NCI-H146 treated with DMSO at 0.1 percent for 48 hours (cell line): Measurements from ENCODE around the gene ASCL2.

Experiments used
- DNase-seq: peaks from one replicate; lab custom pipeline; 2025; ENCODE audit not compliant: unreplicated experiment; lab: John Stamatoyannopoulos, UW

The ASCL2 gene

GRCh38 chr11:2309251-2310072 lies 39.1 kb upstream of the ASCL2 start:
- no peak for DNase-seq

- no peak for DNase-seq
Observed at GRCh38 chr11:2308713-2309112, 38.3 kb upstream of the ASCL2 start.

DNA sequence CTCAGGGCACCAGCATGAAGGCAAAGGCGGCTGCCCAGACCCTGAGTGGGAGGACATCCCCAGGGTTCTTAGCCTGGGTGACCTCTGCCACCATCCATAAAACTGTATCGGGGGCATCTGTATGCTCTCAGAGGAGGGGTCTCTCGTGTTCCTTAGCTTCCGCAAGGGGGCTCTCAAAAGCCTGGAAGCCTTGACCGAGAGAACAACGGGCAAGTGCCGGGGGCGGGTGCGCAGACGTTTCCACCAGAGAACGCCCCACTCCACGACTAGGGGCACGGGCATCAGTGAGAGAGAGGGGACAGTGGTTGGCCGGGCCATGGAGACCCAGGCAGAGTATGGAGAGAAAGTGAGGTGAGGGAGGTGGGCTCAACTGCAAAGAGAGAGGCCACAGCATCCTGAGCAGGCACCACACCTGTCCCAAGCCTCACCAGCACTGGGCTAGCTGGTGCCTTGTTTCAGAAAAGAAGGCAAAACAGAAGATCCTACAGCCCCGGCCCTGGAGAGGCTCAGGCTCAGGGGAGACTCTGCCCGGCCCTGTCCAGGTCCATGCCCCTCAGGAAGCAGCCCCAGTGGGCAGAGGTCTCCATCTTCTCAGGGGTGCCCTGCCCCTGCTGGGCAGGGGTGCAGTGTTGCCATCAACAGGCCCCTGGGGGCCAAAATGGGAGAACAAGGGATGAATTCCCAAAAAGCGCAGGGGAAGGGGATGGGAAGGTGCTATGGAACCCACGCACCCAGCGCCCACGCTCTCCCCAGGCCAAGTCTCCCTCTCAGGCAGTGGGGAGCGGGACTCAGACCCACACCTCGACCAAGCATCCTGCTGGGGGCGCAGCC lies 37.3 kb upstream of the ASCL2 start:
- no peak for DNase-seq

DNA sequence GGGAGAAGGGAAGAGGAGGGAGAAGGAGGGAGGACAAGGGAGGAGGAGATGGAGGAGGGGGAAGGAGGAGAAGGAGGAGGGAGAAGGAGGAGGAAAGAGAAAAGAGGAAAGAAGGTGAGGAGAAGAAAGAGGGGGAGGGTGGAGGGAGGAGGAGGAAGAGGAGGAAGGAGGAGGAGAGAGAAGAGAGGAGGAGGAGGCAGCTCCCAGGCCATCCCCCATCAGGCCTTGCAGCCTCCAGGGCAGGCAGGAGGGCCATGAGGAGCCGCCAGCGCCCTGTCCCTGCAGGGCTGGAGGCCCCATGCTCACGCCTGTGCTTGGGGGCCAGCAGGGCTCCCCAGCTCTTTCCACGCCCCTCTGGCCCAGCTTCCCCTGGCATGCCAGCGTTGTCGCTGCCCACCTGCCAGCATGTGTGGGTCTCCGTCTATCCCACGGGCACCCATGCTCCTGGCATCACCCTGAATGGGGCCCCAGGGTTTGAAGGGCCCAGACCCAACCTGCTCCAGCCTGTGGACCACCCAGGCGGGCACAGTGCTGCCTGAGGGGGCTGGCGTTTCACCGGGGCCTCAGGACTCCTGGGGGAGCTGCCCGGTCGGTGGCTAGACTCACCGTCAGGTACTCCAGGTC lies 36.6 kb upstream of the ASCL2 start:
- DNase-seq: no peak

DNA sequence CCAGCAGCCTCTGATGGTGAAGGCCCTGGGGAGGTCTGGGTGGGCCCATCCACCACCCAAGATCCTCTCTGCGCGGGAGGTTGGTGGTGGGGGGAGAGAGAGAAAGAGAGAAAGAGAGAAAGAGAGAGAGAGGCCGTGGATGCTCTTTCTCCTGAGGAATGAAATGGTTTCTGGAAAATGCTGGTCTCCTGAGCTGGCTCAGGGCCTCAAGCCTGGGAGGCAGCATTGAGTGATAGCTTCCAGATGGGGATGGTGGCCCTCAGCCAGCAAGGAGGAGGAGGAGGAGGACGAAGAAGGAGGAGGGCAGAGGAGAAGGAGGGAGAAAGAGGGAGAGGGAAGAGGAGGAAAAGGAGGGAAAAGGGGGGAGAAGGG lies 36.0 kb upstream of the ASCL2 start:
- no peak for DNase-seq

GRCh38 chr11:2305788-2306451 lies 35.5 kb upstream of the ASCL2 start:
- no peak for DNase-seq

DNA sequence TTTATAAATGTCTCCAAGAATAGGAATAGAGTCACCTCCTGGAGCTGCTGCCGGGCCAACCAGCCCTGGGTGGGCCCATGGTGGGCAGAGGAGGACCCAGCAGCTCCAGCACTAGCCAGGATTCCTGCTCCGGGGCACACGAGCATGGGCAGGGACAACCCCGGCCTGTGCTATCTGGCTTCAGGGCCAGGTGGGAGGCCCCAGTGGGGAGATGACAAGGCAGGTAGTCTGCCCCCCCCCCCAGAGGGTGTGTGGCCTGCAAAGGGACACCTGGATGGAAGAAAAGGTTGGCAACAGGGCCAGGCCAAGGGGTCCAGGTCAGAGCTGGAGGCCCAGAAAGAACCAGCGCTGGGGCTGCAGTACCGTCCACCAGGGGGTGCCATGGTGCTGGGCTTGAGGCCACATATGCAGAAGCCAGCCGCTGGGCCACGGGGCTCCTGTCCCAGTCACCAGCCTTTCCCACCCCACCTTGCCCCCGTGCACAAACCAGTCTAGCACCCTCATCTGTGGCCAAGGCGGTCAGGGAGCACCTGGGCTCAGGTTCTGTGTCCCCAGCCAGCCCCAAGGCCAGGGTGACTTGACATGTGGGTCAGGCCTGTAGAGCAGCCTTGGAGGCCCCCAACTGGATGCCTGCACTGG lies 34.9 kb upstream of the ASCL2 start:
- peak; percentile 9 for DNase-seq

- no peak for DNase-seq
Observed at GRCh38 chr11:2304506-2305139, 34.2 kb upstream of the ASCL2 start.

DNA sequence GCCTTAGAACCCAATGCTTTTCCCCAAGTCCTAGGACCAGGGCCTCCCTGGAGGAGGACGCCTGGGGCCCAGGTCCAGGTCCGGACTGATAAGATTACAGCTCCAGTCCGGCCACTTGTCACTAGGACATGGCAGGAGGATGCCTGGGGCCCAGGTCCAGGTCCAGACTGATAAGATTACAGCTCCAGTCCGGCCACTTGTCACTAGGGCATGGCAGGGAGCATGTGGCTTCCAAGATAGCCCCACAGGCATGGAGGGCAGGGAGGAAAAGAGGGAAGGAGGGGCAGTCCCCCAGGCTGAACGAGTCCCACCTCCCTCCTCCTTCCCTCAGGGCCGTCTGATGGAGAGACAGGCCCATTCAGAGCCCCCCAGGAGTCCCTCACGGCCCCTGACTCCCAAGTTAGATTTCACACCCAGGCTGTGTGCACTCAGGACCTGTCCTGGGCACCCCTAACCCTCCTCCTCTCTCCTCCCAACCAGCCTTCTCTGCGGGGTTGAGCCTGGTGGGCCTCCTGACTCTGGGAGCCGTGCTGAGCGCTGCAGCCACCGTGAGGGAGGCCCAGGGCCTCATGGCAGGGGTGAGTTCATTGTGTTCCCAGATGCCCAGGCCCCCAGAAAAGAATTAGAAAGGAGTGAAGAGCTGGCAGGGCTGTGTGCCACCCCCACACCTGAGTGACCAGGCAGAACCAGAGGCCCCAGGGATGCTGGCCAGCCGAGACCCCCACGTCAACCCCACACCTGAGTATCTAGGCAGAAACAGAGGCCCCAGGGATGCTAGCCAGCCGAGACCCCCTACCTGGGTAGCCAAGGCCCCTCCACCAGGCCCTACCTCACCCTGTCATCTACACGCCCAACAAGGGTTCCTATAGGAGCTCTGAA lies 33.5 kb upstream of the ASCL2 start:
- no peak for DNase-seq

DNA sequence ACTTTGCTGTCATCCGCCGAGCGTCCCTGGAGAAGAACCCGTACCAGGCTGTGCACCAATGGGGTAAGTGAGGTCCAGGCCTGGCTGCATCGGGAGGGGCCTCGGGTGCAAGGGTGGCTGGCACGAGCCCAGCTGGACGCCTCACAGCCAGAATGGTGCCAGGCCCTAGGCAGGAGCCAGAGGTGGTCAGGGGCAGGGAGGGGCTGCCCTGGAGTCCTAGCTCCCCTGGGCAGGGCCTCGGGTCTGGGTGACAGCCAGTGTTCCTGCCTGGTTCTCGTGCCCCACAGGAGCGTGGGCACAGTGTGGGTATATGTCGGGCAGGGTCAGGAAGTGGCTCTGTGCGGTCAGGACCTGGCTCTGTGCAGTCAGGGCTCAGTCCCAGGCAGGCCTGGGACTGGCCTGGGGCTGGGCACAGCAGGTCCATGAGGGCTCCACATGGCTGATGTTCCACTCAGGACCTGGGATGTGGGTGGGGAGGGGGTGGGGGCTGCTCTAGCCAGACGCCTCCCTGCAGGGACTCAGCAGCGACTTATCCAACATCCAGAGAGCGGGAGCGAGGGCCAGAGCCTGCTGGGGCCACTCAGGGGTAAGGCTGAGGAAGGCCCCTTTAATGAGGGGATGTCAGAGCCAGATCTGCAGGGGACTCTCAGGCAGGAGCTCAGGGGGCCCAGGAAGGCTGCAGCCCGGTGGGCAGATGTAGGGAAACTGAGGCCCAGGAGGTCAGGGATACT lies 32.7 kb upstream of the ASCL2 start:
- no peak for DNase-seq

GRCh38 chr11:2302306-2302895 lies 32.0 kb upstream of the ASCL2 start:
- DNase-seq: no peak

DNA sequence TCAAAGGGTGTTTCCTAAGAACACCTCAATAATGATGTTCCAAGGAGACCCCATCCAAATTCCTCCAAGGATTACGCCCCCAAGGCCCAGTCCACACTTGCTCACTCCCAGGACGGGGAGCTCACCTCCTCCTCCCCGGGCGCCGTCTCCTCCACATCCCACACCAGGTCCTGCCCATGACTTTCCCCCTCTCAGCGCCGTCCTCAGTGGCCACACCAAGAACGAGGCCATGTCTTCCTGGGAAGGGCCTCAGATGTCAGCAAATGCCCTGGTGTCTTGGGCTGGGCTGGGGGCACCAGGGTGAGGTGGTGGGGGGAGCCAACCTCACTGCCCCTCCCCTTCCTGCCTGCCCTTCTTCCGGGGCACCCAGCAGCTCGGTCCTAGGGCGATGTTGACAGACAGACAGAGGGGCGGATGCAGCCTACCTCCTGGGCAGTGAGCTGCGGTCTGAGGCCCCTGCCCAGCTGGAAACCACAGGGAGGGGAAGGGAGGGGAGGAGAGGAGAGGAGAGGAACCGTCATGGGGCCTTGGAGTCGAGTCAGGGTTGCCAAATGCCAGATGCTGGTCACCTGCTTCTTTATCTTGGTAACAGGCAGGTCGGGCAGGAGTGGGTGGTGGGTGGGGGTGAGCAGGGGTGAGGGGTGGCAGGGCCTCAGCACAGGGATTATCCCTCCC lies 31.4 kb upstream of the ASCL2 start, which contains the start of the genes C11orf21 and TSPAN32:
Gene C11orf21, minus strand, starts transcription at position 288 of the 675 bp plus-strand sequence. Its CDS starts 110 bp downstream, at position 178.
Gene TSPAN32, plus strand, starts transcription at position 383 of the 675 bp plus-strand sequence. Its CDS starts 137 bp downstream, at position 520.
- DNase-seq: no peak

DNA sequence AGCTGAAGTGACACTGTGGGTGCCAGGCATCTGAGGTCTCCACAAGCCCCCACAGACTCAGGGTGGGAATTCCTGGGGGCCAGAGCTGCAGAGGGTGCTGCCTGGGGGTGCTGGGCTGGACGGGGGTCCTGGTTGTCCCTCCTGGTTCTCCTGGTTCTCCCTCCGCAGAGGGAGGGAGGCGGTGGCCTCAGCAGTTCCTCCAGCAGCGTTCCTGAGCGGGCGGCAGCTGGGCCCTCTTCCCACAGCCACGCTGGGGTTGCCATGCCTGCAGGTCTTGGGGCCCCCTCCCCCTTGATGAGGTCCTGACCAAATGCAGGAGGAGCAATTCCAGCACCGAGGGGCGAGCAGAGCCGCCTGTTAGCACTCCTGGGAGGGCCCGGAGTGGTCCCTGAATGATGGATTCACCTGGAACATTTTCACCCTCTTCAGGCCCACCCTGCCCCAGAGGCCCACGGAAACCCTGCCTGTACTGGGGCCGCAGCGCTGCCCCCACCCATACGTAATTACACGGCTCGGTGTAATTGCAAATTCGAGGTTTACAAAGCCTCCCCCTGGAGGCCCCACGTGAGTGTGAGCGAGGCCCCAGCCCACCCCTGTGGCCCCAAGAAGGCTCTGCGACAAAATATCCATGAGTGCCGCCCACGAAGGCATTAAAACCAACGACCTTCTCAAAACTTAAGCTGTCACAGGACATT lies 30.7 kb upstream of the ASCL2 start:
- no peak for DNase-seq

GRCh38 chr11:2300290-2300935 lies 30.0 kb upstream of the ASCL2 start:
- DNase-seq: no peak

- DNase-seq: no peak
Observed at GRCh38 chr11:2299773-2300172, 29.4 kb upstream of the ASCL2 start.
